ENCODE data around the gene DPP6. TPM values are rescaled to one million over a fixed set of nuclear protein-coding genes. Genes with fewer than 3 reads are reported as not detected.

DPP6 gene
- total RNA-seq, 1 donor from 2014 or later = 56.3 TPM

DNA sequence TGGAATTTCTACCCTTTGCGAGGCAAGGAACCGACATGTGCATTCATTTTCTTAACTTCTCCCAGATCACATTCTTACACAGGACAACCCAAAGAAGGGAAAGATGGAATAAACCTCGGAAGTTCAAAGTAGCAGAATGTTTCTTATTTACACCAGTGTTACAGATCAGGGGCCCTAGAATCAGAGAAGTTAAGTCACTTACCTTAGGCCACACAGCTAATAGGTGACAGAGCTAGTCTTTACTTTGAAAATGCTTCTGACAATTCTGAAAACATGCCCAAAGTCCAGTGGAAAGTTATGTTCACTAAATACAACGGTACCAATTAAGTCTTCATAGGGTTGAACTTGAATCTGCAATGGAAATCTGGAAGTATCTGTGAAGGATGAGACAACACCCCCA is 437.7 kb downstream of the DPP6 start:
- FAIRE-seq = no peak
- no peak for DNase-seq (ENCODE audit: low spot score in 2 of 2)

- FAIRE-seq = no peak
- DNase-seq (ENCODE audit: low spot score in 2 of 2) = no peak
Measured at GRCh38 chr7:154493594-154493993, 441.4 kb downstream of the DPP6 start.

DNA sequence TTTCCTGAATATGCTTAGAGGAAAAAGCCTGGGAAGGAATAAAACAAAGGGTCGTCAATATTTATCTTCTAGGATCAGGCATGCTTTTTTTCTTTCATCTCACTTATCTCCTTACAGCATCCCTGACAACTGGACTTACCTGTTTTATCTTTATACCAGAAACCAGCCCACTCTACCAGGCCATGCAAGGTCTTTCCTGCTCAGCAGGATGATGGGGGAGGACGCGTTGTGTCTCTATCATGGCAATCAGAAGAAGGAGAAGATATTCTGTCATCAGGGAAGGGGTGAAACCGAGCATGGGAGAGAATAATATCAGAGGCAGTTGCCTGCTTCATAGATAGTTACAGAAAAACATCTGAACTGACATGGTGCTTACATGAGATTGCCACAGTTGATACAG is 445.6 kb downstream of the DPP6 start:
- DNase-seq (ENCODE audit: low spot score in 2 of 2) (no peak), FAIRE-seq (no peak)

DNA sequence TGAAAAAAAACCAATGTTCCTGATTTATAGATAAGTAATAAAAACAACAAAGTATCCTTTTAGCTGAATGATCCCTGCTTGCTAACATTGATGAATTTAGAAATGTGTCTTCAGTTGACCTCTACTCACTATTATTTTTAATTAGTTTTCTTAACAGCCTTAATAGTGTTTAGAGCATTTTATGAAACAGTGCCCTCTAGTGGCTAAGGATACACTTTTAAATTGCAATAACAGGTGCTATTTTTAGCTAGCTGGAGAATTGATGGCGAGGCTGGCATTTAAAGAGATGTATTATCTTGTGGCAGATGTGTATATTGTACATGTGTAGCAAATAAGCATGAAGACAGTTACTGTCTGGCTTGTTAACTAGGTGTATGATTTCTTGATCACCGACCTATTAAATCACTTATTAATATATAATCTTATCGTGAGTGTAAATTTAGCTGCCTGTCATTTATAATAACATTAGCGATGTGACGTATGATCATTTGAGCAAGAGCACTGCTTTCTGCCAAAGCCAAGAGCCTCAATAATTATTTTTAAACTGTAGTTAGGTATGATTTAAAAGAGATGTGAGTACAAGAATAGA is 451.9 kb downstream of the DPP6 start:
- FAIRE-seq = peak; percentile 77
- DNase-seq (ENCODE audit: low spot score in 2 of 2) = peak in 1 of 2 donors; percentile 8

GRCh38 chr7:154504918-154505317 is 452.7 kb downstream of the DPP6 start:
- FAIRE-seq = no peak

GRCh38 chr7:154505362-154505761 is 453.2 kb downstream of the DPP6 start:
- DNase-seq (ENCODE audit: low spot score in 2 of 2) = no peak
- FAIRE-seq = no peak

More at GRCh38 chr7:154504918-154505317, 452.7 kb downstream of the DPP6 start:
- DNase-seq (ENCODE audit: low spot score in 2 of 2) = no peak

- DNase-seq (ENCODE audit: low spot score in 2 of 2) (no peak), FAIRE-seq (no peak)
Measured at GRCh38 chr7:154509192-154509591, 457.0 kb downstream of the DPP6 start.

- DNase-seq (ENCODE audit: low spot score in 2 of 2) (no peak), FAIRE-seq (no peak)
Measured at GRCh38 chr7:154512121-154512833, 460.1 kb downstream of the DPP6 start.

DNA sequence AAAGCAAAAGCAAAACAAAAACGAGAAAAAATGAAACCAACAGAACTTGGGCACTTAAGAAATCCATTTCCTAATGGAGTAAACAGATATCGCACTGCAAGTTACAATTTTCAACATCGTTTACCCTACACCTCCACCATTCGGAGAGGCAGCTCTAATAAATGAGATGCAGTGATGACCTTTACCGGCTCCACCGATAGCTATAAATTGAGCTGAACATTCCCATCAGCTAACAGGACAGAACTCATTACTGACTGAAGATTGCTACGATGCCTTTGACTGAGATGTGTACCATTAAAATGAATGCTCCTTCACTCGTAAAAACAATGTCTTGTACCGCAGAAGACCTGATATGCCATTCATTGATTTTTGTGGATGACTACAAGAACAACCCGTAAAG is 465.6 kb downstream of the DPP6 start:
- no peak for DNase-seq (ENCODE audit: low spot score in 2 of 2)

DNA sequence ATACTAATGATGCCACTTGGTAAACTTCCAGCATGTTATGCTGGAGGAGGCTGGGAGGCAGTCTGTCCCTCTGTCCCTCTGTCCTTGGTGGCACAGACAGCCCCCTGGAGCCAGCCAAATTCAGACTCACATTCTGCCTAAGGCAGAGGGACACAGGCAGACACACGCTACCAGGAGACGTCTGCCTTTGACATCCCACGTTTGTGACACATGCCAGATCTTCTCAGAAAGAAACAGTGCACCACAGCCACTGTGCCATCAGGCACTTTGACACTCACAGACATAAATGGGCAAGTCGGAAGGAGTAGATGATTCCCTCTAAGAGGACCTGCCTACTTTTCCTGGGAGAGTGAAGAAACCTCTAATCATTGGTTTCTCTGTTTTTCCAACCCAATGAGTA is 467.0 kb downstream of the DPP6 start:
- FAIRE-seq = no peak

More for the DNA sequence above, 465.6 kb downstream of the DPP6 start:
- no peak for FAIRE-seq

GRCh38 chr7:154530136-154530535 is 477.9 kb downstream of the DPP6 start:
- DNase-seq (ENCODE audit: low spot score in 2 of 2) = no peak

More for the DNA sequence above, 467.0 kb downstream of the DPP6 start:
- DNase-seq (ENCODE audit: low spot score in 2 of 2) = no peak

GRCh38 chr7:154532771-154533170 is 480.6 kb downstream of the DPP6 start:
- DNase-seq (ENCODE audit: low spot score in 2 of 2) = no peak
- no peak for FAIRE-seq

More at GRCh38 chr7:154530136-154530535, 477.9 kb downstream of the DPP6 start:
- FAIRE-seq = no peak

DNA sequence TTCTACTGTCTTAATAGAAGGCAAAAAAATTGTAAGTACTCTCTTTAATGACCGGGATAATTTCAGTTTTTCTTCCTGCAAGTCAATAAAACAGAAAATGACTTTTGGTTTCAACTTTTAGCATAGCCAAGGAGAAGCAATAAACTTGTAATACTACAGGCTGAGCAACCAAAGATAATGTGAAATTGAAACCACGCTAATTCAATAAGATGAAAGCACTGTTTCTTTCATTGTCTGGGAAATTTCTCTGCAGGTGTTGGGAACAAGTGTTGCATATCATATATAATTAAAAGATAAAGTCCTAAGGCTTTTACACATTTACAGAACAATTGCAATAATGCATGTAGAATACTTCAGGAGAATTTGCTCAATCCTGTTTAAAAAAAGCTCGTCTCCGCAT is 488.4 kb downstream of the DPP6 start:
- FAIRE-seq = no peak
- no peak for DNase-seq (ENCODE audit: low spot score in 2 of 2)

DNA sequence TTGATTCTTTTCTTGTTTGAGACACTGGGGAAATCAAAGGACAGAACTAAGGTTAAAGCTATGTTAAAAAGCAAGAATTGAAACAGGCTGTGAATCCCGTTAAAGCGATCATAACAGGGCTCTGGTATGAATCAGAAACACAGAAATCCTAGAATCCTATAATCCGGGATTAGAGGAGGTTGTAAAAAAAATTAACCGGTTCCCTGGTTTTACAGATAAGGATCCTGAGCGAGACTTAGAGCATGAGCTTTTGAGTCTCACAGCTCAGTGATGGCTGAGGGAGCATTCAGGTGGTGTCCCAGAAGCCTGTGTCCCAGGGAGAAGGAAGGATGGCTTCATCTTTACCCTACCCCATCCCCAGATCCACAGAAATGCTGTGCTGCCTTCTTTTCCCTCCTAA is 489.4 kb downstream of the DPP6 start:
- FAIRE-seq (no peak), DNase-seq (ENCODE audit: low spot score in 2 of 2) (no peak)

DNA sequence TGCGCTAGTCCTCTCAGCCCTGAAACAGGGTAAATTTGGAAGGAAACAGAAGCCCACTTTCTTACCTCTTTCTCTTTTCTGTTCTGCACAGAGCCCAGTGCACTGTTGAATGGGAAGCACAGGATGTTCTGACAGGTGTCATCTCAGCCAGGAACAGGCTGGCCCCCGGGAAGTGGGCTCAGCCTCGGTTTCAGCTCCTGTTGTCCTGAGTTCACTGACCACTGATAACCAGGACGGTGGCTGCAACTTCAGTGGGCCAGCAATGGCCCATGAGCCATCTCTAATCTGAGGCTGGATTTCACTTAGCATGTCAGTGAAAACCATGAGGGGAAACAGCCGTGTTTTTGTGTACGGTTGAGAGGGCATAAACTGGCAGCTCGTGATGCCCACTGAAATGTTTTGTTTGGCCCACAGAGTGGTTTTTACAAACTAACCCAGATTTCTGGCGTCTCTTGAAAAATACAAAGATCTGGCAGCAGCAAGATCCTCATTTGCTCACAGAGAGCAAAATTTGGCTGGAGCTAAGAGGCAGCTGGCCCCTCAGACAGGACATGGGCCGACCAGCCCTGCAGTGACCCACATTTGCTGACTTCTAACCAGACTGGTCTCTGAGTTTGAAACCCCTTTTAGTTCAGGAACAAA is 494.9 kb downstream of the DPP6 start:
- DNase-seq (ENCODE audit: low spot score in 2 of 2) (no peak), FAIRE-seq (no peak)

- FAIRE-seq = no peak
Measured at GRCh38 chr7:154553711-154554265, 501.6 kb downstream of the DPP6 start.

DNA sequence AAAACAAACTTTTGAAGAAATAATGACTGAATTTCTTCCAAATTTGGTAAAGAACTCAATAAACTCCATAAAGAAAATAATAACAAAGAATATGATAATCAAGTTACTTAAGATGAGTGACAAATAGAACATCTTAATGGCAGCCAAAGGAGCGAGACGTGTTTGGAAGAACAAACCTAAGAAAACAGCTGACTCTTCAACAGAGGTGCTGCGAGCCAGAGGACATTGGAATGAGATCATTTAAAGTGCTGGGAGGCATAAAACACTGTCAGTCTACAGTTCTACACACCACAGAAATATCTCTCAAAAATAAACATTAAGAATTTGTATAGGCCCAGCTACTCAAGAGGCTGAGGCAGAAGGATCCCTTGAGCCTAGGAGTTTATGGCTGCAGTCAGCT is 507.3 kb downstream of the DPP6 start:
- FAIRE-seq (no peak), DNase-seq (ENCODE audit: low spot score in 2 of 2) (no peak)

More at GRCh38 chr7:154553711-154554265, 501.6 kb downstream of the DPP6 start:
- no peak for DNase-seq (ENCODE audit: low spot score in 2 of 2)

GRCh38 chr7:154564676-154565075 is 512.5 kb downstream of the DPP6 start:
- FAIRE-seq = no peak
- no peak for DNase-seq (ENCODE audit: low spot score in 2 of 2)

DNA sequence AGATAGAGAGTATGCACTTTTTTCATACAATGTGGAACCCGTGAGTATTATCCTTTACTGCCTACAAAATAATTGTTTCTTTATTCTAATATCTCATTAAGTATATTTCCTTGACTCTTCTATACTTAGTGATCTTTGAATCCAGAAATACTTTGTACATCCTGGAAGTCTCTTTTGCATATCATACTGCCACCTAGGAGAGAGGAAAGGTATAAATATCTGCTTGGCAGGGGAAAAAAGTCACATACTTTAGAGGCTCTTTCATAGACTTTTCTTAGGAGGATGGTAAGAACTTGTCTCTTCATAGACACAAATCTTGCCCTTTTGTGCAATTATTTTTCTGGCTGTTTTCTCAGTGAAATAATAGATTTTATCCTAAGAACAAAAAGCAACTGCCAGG is 514.7 kb downstream of the DPP6 start:
- FAIRE-seq (no peak), DNase-seq (ENCODE audit: low spot score in 2 of 2) (no peak)

- DNase-seq (ENCODE audit: low spot score in 2 of 2) = no peak
- no peak for FAIRE-seq
Measured at GRCh38 chr7:154568346-154568745, 516.1 kb downstream of the DPP6 start.

DNA sequence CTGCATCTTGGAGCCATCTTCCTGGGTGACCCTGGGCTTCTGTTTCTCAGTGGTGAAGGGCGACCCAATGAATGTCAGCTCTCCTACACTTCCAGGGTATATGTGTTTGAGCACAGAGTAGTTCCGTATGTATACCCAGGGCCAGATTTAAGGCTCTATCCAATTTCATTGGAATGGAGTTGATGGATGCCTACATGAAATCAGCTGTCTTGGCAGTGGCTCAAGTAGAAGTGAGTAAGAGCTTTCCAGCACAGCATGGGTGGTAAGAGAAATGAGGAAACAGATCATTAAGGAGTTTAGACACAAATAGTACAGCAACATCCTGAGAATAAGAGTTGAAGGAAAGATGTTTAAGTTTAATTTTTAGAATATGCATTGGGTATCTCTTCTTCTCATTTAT is 517.7 kb downstream of the DPP6 start:
- no peak for DNase-seq (ENCODE audit: low spot score in 2 of 2)

More for the DNA sequence above, 517.7 kb downstream of the DPP6 start:
- no peak for FAIRE-seq
